Neuronal stem cell (in vitro differentiated cells): Measurements from ENCODE around the gene ATCAY.
A peak's percentile ranks its signal among the peaks of the same experiment; 100 is the strongest.

ENCODE experiments used
- DNase-seq: peaks from one replicate; pipeline ENCODE4 v3.0.0-alpha.2; 2013; ENCODE audit warnings: low spot score
- H2AFZ ChIP-seq: one replicate; pipeline ENCODE4 v1.6.1; 2013; ENCODE audit warnings: mild to moderate bottlenecking, low read length, inconsistent platforms
- H2AK5ac ChIP-seq: 2 replicates; pipeline ENCODE4 v1.6.1; 2013; ENCODE audit warnings: low read depth, mild to moderate bottlenecking, inconsistent platforms, low read length, moderate library complexity, mixed read lengths
- H2BK120ac ChIP-seq: 2 replicates; pipeline ENCODE4 v1.6.1; 2013; ENCODE audit warnings: low read depth, mild to moderate bottlenecking, inconsistent platforms, low read length, moderate library complexity, mixed read lengths
- H2BK12ac ChIP-seq: one replicate; pipeline ENCODE4 v1.6.1; 2013; ENCODE audit warnings: low read length, inconsistent platforms
- H2BK15ac ChIP-seq: 2 replicates; pipeline ENCODE4 v1.6.1; 2013; ENCODE audit warnings: mild to moderate bottlenecking, low read length, inconsistent platforms, mixed read lengths
- H2BK5ac ChIP-seq: one replicate; pipeline ENCODE4 v1.6.1; 2013; ENCODE audit warnings: inconsistent platforms, mild to moderate bottlenecking, low read length, moderate library complexity
- H3K14ac ChIP-seq: one replicate; pipeline ENCODE4 v1.6.1; 2013; ENCODE audit warnings: low read length, inconsistent platforms
- H3K18ac ChIP-seq: 2 replicates; pipeline ENCODE4 v1.6.1; 2013; ENCODE audit warnings: low read length, inconsistent platforms
- H3K23ac ChIP-seq: 2 replicates; pipeline ENCODE4 v1.6.1; 2013; ENCODE audit warnings: low read depth, mild to moderate bottlenecking, mixed read lengths, low read length, inconsistent platforms; ENCODE audit not compliant: poor library complexity
- H3K27ac ChIP-seq: replicated peaks from 3 replicates; pipeline ENCODE4 v1.5.1; 2013; ENCODE audit warnings: low read length, inconsistent platforms
- H3K27me3 ChIP-seq, 3 experiments: 2 replicates each; pipeline ENCODE4 v1.6.1; 2013; ENCODE audit warnings: low read length in 3 of 3, mild to moderate bottlenecking in 2 of 3, inconsistent platforms in 1 of 3, low read depth in 1 of 3, mixed read lengths in 1 of 3, moderate library complexity in 1 of 3; ENCODE audit not compliant: control insufficient read depth in 3 of 3, insufficient read depth in 3 of 3
- H3K36me3 ChIP-seq, 2 donors: replicated peaks in 1 of 2; 2 replicates each; pipeline ENCODE4 v1.6.1; 2013; ENCODE audit warnings: low read length in 2 of 2; ENCODE audit not compliant: control insufficient read depth in 2 of 2, insufficient read depth in 2 of 2
- H3K4ac ChIP-seq: 2 replicates; pipeline ENCODE4 v1.6.1; 2013; ENCODE audit warnings: inconsistent platforms, mild to moderate bottlenecking, low read length, moderate library complexity
- H3K4me1 ChIP-seq, 2 donors: 1 replicate in 1 of 2; 2 replicates in 1 of 2; pipeline ENCODE4 v1.6.1; 2013; ENCODE audit warnings: low read length in 2 of 2, low read depth in 1 of 2; ENCODE audit not compliant: control insufficient read depth in 2 of 2, insufficient read depth in 1 of 2
- H3K4me2 ChIP-seq: one replicate; pipeline ENCODE4 v1.6.1; 2013; ENCODE audit warnings: mild to moderate bottlenecking, low read length, inconsistent platforms; ENCODE audit not compliant: insufficient read depth, poor library complexity, severe bottlenecking
- H3K4me3 ChIP-seq, 2 donors: 2 replicates each; pipeline ENCODE4 v1.5.1; 2013; ENCODE audit warnings: low read length in 2 of 2, mild to moderate bottlenecking in 2 of 2, inconsistent platforms in 1 of 2, moderate library complexity in 1 of 2
- H3K79me1 ChIP-seq: one replicate; pipeline ENCODE4 v1.6.1; 2013; ENCODE audit warnings: low read depth, mild to moderate bottlenecking, inconsistent platforms, low read length, moderate library complexity
- H3K9ac ChIP-seq: one replicate; pipeline ENCODE4 v1.6.1; 2013; ENCODE audit warnings: mild to moderate bottlenecking, low read depth, low read length, inconsistent platforms; ENCODE audit not compliant: poor library complexity
- H3K9me3 ChIP-seq, 2 donors: replicated peaks in 1 of 2; 2 replicates each; pipeline versions ENCODE3 to v1.6.1; 2013; ENCODE audit warnings: low read length in 2 of 2, mild to moderate bottlenecking in 2 of 2, inconsistent platforms in 1 of 2, low read depth in 1 of 2, mixed read lengths in 1 of 2, moderate library complexity in 1 of 2; ENCODE audit not compliant: control insufficient read depth in 2 of 2, insufficient read depth in 1 of 2
- H4K8ac ChIP-seq: one replicate; pipeline ENCODE4 v1.6.1; 2013; ENCODE audit warnings: low read depth, mild to moderate bottlenecking, inconsistent platforms, low read length, moderate library complexity
- H4K91ac ChIP-seq: one replicate; pipeline ENCODE4 v1.6.1; 2013; ENCODE audit warnings: low read length, low read depth, mild to moderate bottlenecking, inconsistent platforms; ENCODE audit not compliant: poor library complexity
- WGBS, 2 donors: extraction: QIAGEN DNeasy Blood & Tissue Kit; methylation state at CpG; one replicate each; pipeline ENCODE4 v1.1.7; 2013; ENCODE audit warnings: missing lambda C conversion rate in 2 of 2, mixed read lengths in 1 of 2; ENCODE audit not compliant: insufficient read length in 2 of 2, insufficient replicate concordance in 1 of 2; ENCODE audit errors: extremely low coverage in 2 of 2; 5-methylcytosine and 5-hydroxymethylcytosine counted together

ATCAY gene

GRCh38 chr19:3852614-3853254 lies 27.8 kb upstream of the ATCAY start:
- Histone ChIP-seq H3K4ac (no peak overlapping the region), H3K27ac (no peak overlapping the region), H3K79me1 (no peaks in the 10 kb centered on the region), H3K14ac (no peak overlapping the region), H3K9me3 (peaks cover 6 to 24% of the 10 kb centered on the region in 2 donors), H2AK5ac (no peak overlapping the region), H3K27me3 (no peaks in the 10 kb centered on the region), H3K4me3 (no peak overlapping the region), H2BK120ac (no peak overlapping the region), H2AFZ (no peak overlapping the region), H3K18ac (no peak overlapping the region), H2BK12ac (no peak overlapping the region), H3K9ac (no peak overlapping the region), H2BK5ac (no peak overlapping the region), H4K91ac (no peak overlapping the region), H4K8ac (no peak overlapping the region), H3K23ac (no peak overlapping the region), H3K36me3 (peaks cover 4 to 7% of the 10 kb centered on the region in 2 donors), H2BK15ac (no peak overlapping the region), H3K4me2 (no peak overlapping the region), H3K4me1 (no peaks in the 10 kb centered on the region)
- no CpG with 5 or more reads among the region's 4 CpGs for WGBS, 2 donors
- DNase-seq: no peak

- Histone ChIP-seq H4K8ac (no peak overlapping the region), H3K27ac (no peak overlapping the region), H2BK5ac (no peak overlapping the region), H3K4me2 (no peak overlapping the region), H3K14ac (no peak overlapping the region), H3K4ac (no peak overlapping the region), H3K4me1 (no peaks in the 10 kb centered on the region), H3K27me3 (no peaks in the 10 kb centered on the region), H3K9me3 (peaks cover 6 to 21% of the 10 kb centered on the region in 2 donors), H2BK120ac (no peak overlapping the region), H2BK15ac (no peak overlapping the region), H2AFZ (no peak overlapping the region), H3K9ac (no peak overlapping the region), H3K79me1 (no peaks in the 10 kb centered on the region), H3K18ac (no peak overlapping the region), H2AK5ac (no peak overlapping the region), H3K23ac (no peak overlapping the region), H4K91ac (no peak overlapping the region), H3K36me3 (peaks cover 4 to 7% of the 10 kb centered on the region in 2 donors), H3K4me3 (peak overlapping the region in 1 of 2 donors; percentile 20), H2BK12ac (no peak overlapping the region)
- WGBS, 2 donors: no CpG with 5 or more reads among the region's 19 CpGs
- DNase-seq: no peak
Observed at GRCh38 chr19:3855320-3855719, 25.2 kb upstream of the ATCAY start.

DNA sequence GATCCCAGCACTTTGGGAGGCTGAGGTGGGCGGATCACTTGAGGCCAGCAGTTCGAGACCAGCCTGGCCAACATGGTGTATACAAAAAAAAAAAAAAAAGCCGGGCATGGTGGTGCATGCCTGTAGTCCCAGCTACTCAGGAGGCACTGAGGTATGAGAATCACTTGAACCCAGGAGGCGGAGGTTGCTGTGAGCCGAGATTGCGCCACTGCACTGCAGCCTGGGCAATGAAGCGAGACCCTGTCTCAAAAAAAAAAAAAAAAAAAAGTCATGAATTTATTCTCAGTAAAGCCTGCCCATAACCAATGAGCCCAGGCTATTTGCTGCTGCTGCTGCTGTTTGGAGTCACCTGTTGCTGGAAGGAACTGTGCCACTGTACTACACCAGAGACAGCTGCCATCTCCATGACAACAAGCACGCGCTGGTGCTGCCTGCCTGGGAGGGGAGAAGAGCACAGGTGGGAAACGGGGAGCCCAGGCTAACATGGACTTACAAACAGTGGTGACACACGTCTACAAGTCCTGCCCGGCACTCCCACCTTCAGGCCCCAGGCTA lies 23.0 kb upstream of the ATCAY start:
- Histone ChIP-seq H4K91ac (no peak overlapping the region), H3K4ac (no peak overlapping the region), H3K23ac (no peak overlapping the region), H2AK5ac (no peak overlapping the region), H2BK5ac (no peak overlapping the region), H3K27ac (no peak overlapping the region), H3K9ac (no peak overlapping the region), H3K18ac (no peak overlapping the region), H3K27me3 (no peaks in the 10 kb centered on the region), H2AFZ (no peak overlapping the region), H2BK15ac (no peak overlapping the region), H3K9me3 (peaks cover under 1 to 6% of the 10 kb centered on the region in 2 donors), H3K4me3 (no peak overlapping the region), H3K79me1 (no peaks in the 10 kb centered on the region), H3K36me3 (peaks cover under 1 to 2% of the 10 kb centered on the region in 2 donors), H2BK120ac (no peak overlapping the region), H3K14ac (no peak overlapping the region), H3K4me1 (no peaks in the 10 kb centered on the region), H3K4me2 (no peak overlapping the region), H4K8ac (no peak overlapping the region), H2BK12ac (no peak overlapping the region)
- no peak for DNase-seq
- WGBS, 2 donors: no CpG with 5 or more reads among the region's 12 CpGs

- H3K4me3 ChIP-seq: no peak overlapping the region
- H2BK15ac ChIP-seq: no peak overlapping the region
- H2BK12ac ChIP-seq: no peak overlapping the region
- no peak overlapping the region for H2AK5ac ChIP-seq
- no peak overlapping the region for H3K27ac ChIP-seq
- H4K91ac ChIP-seq: no peak overlapping the region
- H2BK5ac ChIP-seq: no peak overlapping the region
- H3K27me3 ChIP-seq: no peaks in the 10 kb centered on the region
- H2BK120ac ChIP-seq: no peak overlapping the region
- no peak overlapping the region for H3K4me2 ChIP-seq
- H3K4ac ChIP-seq: no peak overlapping the region
- H2AFZ ChIP-seq: no peak overlapping the region
- H3K14ac ChIP-seq: no peak overlapping the region
- H3K18ac ChIP-seq: no peak overlapping the region
- H4K8ac ChIP-seq: no peak overlapping the region
- no peaks in the 10 kb centered on the region for H3K4me1 ChIP-seq
- H3K36me3 ChIP-seq: no peaks in the 10 kb centered on the region
- H3K9ac ChIP-seq: no peak overlapping the region
- H3K9me3 ChIP-seq: no peaks in the 10 kb centered on the region
- no peak for DNase-seq
- H3K79me1 ChIP-seq: peaks cover 3% of the 10 kb centered on the region
- WGBS, 2 donors: no CpG with 5 or more reads among the region's 17 CpGs
- H3K23ac ChIP-seq: no peak overlapping the region
Observed at GRCh38 chr19:3860499-3860898, 20.0 kb upstream of the ATCAY start.
